Activated CD4-positive, CD25-positive, alpha-beta regulatory T cell treated with anti-CD3 and anti-CD28 coated beads, Interleukin-2, amount 50 U/mL, for 16 hours (primary cell): ENCODE results near the gene SCIN.
"Not testable (repeated sequence)": the region's sequence is repeated elsewhere in the genome, so short reads cannot be mapped to it uniquely, and the experiment has no call there.

Experiments used
- DNase-seq: peaks from one replicate; pipeline ENCODE4 v3.0.0-alpha.2; 2020; ENCODE audit warnings: low read depth, low spot score

SCIN gene

DNA sequence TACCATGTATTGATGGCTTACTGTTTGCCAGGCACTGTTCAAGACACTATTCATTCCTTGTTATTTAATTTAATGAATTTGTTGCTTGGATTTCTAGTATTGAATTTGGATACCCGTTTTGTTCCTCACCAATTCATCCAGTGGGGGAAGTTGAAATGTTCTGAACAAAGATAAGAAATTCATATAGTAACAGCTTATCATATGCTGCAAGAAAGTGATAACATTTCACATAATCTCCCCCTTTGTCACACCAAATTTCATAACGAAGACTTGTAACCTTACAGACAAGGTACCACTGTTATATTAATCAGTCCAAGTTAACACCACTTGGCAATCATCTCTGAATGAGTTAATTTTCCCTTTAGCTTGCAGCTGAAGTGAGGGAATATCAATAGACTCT, 42.1 kb downstream of the SCIN start:
- DNase-seq: no peak

DNA sequence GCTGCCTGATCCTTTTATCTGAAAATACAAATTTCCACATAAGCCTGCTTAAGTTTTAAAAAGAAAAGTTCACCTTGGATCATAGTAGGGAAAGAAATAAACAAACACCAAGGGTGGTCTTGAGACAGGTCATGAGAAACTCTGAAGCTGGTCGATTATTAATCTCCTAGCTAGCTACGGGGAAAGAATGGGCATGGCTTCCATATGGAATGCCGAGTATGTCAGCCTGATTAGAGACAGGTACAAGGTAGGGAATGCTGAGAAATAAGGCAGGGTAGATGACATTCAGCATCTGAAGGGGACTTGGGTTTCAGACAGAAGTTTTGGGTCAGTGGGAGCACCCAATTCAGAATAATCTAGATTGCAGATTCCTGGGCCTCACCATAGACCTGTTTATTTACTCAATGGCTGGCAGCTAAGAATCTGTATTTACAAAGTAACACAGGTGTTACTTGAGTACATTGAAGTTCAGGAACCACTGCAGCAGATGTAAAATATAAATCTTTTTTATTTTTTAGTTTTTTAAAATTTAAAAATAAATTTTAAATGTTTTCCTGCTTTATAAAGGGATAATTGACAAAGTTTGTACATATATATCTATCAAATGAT, 49.0 kb downstream of the SCIN start:
- DNase-seq: no peak

DNA sequence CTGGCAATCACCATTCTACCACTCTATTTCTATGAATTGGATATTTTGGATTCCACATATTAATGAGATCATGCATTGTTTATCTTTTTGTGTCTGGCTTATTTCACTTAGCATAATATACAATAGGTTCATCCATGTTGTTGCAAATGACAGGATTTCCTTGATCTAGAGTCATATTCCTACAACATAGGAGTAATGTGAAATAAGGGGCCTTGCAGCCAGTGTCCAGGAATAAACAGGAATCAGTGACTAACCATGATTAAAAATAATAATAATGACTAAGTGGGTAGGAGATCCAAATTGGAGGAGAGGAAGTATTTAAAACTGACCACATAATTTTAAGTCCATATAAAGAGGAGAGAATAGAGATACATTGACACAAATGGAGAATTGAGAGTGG, 49.9 kb downstream of the SCIN start:
- no peak for DNase-seq

DNA sequence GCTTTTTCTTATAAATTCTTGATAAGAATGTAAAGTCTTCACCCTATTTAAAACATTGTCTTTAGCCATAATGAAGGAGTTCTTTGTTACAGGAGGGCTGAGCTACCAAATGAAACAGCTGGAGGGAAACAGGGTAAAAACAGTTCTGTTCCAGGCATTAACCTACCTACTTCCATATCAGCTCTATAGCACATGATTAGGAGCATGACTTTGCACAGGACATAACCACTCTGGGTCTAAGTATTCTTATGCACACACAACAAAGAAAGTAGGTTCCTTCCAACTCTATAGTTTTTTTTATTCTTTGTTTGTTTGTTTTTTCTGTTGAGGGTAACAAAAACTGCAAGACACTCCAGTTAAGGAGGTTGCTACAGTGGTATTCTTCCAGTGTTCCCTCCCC, 52.7 kb downstream of the SCIN start:
- no peak for DNase-seq

DNA sequence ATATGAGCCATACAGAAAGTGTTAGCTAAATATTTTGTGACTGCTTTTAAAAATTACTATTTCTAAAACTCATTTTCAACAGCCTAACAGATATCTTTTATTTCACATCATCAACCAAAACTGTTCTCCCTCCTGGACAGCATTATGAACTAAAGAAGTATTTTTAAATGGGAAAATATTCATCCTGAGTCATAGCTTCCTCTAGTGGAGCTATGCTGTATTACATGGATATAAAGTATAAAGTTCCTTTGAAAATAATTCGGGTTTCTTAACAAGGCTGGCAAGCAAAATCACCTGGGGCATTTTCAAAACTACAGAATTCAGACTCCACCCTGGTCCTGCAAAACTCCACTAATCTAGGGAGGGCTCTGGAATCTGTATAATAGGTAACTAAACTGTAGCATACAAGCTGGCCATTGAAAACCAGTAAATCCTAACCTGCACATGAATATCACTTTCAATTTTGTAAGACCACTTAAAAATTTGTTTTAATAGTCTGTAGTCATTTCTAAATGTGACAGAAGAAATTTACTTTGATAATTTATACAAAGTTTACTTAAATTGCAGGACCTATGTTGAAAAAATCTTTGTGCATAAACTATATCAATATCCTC, 53.5 kb downstream of the SCIN start:
- no peak for DNase-seq

DNA sequence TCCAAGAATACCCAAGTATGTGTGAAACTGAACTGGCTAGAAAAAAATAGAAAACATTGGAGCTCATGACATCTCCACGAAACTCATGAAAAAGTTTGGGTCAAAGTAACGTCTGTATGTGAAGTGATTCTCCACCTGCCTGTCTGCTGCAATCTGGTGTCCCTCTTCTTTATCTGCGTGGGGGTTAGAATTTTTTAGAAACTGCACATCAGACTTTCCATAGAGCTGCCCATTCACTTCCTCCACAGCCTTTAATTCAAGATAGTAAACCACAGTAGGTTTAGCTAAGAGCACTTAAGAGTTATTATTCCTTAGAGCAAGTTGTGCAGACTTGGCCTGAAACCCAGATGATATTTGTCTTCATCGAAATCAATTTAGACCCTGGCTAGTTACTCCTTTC, 55.3 kb downstream of the SCIN start:
- DNase-seq: no peak

DNA sequence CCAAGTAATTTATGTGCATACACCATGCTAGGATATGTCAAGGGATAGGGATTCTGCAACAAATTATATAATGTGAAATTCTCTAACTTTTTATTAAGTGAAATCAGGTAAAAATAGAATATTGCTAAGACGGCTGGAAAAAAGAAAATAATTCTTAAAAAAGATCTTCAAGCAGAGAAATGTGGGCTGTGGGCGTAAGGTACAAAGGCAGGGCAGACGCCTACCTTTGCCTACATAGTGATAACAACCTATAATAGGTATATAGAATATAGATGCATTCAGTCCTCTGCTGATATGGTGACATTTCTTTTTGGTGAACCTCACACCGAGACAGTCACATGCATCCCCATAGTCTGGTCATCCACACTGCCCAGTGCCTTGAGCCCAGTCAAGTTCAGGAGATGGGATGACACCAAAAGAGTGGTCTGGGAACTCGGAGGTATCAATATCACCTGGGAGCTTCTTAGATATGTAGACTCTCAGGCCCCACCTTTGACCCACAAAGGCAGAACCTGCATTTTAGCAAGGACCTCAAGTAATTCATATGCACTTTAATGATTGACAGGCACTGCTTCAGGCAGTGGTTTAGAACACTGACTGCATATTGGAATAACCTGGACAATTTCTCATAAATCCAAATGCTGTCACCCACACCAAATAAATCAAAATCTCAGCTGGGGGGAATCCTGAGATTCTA, 59.4 kb downstream of the SCIN start:
- no peak for DNase-seq

DNA sequence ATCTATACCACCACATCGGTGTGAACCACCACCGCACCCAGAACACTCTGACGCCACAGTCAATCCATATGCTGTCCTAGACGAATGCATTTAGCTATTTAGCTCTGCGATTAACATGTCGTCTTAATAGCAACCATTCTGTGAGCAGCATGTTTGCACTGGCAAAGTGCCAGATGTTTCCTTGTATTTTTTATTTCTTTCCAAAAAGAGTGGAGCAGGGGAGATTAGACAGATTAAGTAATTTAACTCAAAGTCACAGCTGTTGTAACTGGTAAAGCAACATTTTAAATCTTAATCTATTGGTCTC, 59.9 kb downstream of the SCIN start:
- no peak for DNase-seq

DNA sequence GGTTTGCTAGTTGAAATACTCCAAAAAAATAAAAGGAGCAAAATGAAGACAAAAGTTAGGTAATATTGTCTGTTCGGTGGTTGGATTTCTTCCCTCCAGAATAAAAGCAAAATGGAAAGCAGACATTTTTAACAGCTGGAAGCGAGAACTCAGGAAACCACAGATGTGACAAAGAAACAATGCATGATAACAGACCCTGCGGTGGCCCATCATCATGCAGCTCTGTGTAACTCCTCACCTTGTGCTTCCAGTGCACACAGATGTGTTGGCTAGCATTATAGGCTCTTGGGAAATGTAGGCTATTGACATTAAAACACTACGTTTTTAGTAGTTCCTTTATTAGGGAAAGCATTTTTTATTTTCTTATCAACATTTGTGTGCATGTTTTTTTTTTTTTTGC, 63.1 kb downstream of the SCIN start:
- no peak for DNase-seq

DNA sequence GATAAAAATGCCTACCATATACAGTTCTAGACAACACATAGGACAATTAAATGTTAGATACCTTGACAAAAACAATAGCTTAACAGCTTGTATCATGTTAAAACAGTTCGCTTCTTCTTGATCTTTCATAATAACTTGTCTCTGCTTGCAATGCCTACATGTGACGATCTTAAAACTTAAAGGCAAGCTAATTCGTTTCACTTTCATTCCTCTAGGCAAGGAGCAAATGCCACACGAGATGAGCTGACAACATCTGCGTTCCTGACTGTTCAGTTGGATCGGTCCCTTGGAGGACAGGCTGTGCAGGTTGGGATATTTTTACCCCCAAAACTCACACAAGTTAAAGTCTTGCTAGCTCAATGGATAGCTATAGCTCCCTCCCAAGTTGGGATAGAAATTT, 65.3 kb downstream of the SCIN start:
- no peak for DNase-seq

DNA sequence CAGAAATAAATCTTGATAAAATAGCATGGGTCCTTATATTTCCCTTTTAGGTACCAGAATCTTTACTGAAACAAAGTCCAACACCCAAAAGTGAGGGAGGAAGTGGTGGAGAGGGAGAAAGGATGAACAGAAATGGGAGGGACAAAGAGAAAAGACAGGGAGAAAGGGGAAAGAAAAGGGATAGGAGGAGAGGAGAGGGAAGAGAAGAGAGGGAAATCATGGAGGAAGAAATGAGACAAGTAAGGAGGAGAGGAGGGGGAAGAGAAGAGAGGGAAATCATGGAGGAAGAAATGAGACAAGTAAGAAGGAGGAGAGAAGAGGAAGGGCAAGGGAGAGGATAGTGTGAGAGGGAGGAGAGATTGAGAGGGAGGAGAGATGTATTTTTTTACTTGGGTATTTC, 66.8 kb downstream of the SCIN start:
- DNase-seq: no peak

DNA sequence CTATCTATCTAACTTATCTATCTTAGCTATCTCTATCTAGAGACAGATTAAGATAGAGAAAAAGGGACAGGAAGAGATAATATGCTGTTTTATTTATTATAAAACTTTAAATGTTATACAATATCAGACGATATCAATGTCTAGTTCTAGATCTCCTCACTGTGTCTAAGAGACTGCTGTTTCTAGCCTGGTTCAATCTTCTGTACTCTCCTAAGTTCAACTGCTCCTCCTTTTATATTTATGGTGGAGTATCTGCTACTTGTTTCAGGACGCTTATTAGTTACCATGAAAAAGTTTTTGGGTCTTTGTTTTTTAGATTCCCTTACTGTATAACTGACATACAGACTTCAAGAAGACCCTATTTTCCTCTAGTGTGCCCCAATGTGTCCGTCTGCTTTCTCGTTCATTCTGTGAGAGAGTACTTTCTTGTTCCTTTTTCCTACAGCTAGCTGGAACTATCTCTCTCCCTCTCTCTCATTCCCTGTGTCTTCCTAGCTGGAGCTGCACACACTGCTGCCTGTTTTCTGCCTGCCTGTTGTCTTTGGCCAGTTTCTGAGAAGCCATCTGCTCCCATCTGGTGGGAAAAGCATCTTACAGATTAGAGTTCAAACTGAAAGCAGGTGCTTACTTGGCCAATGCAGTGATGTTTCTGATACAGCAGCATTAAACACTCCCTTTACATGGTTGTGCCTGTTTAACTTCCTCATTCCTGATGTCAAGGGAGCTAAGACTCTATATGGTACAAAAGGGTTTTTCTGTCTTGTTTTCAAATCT, 67.5 kb downstream of the SCIN start:
- DNase-seq: no peak

DNA sequence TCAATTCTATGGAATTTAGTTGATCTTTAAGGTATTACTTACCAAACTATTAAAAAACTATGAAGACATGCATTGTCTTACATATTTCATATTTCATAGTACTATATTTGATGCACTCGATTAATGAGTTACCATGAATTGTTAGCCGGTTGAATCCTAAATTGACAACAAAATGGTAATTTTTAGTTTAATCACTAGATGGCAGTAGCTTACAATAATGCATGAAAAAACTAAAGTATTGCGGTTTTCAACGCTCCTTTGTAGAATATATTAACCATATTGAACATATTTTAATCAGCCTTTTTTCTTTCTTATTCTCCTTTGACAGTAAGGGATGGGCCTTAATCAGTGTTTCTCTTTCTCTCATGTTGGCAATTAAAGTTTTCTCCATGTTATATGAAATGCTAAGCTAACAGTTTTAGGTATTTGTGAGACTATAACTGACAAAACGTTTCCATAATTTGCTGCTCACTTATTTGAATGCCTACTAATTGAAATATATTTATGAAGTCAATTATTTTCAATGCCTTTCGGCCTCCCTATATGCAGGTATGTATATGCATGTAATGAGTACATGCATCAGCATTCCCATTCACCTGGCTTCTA, 68.4 kb downstream of the SCIN start:
- no peak for DNase-seq

DNA sequence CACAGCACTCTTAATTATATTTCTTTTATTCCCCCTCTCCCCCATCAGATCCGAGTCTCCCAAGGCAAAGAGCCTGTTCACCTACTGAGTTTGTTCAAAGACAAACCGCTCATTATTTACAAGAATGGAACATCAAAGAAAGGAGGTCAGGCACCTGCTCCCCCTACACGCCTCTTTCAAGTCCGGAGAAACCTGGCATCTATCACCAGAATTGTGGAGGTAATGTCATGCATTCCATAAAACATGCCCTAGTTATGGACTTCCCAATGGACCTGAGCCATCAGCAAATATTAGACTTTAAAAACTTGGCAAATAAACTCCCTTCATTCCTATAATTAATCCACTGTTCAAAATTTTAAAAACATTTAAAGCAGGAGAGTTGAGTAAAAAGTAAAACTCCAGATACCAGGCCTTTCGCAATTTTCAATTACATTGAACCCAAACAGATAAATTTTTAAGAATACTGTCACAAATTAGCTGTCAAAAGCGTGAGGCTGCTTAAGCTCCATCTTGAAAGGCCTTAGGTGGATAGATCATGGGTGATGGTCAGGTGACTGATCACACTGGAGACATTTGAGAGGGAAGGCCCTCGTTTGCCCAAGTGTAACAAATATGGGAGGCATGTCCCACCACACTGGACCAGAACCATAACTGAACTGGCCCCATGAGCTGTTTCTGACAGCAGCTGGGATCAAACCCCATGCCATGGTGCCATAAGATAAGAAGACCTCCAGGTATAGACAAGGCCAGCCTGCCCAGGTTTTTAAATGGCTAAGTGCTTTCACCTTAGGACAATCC, 70.0 kb downstream of the SCIN start:
- DNase-seq: no peak

DNA sequence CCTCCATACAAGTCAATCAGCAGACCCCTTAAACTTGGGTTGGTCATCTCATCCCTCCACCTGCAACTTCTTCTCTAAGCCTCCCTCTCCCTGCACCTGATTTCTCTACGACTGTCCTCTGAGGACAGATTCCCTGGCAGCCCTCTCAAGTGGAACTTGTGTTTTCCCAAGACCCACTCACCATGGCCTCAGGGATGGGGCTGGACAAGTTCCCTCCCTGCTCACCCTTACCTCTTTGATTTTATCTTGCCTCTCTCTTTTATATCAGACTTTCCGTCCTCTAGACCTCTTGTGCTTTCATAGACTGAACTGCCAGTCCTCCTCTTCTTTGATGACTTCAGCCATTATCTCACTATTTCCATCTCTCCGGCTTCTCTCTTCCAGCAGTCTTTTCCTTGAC, 70.7 kb downstream of the SCIN start:
- DNase-seq: no peak

DNA sequence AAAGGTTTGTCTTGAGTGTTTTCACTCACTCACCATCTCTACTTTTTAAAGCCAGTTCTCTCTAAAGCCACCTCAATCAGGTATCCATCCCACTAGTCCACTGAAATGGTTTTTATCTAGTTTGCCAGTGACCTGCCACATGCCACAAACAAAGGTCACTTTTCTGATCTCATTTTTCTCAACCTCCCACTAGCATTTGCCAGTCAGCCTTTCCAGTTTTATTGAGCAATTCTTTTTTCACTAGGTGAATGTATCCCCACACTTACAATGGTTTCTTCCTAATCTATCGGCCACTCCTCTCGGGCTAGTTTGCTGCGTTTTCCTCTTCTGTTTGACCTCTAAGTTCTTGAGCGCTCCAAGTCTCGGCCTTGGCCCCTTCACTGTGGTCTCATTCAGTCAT, 72.0 kb downstream of the SCIN start:
- no peak for DNase-seq

DNA sequence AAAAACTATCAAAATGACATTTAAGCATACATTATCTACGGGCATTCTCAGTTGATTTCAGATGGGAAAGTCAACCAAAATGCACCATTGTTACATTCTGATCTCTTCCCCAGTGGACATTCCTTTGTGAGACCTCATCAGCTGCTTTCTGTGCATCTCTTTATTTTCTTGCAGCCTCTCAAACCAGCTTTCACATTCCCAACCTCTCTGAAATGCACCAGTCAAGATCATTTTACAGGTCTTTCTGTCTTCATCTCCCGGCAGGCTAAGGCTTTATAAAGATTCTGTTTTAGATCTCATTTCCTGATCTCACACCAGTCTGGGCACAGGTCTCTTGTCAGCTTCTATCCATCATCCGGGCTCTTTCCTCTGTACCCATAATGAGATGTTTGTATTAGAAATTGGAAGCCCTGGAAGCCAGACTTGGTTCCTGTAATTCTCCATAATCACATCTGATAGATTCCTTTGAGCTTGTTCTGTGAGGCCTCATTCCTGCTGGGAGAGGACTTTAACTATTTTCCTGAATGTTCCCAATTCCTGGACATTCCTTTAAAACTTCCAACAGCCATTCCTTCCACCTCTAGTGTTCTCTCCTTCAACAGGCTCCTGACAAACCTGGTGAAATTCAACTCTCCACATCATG, 72.6 kb downstream of the SCIN start:
- no peak for DNase-seq

DNA sequence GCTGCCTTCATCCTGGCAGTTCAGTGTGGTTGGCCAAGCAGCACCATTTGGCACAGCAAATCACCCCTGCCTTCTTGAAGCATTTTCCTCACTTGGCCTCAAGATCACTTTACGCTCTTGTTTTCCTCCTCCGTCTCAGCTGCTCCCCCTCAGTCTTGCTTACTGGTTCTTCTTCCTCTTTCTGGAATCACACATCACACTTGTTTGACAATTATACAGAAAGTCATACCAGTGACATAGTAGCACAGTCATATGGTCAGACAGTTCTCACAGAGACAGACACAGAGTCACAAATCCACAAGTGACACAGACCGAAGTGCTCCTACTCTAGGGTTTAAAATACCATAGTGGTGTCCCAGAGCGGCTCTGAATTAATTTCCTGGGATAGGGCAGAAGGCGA, 73.1 kb downstream of the SCIN start:
- no peak for DNase-seq

DNA sequence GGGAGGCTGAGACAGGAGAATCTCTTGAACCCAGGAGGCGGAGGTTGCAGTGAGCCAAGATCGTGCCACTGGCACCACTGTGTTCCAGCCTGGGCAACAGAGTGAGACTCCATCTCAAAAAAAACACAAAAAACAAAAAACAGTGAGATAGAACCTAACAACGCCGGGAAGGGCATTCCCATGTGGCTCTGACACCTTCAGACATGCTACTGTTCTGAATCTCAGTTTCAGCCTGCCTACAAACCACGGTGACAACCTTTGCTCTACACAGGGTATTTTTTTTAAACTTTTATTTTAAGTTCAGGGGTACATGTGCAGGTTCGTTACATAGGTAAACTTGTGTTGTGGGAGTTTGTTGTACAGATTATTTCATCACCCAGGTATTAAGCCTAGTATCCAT, 74.7 kb downstream of the SCIN start:
- DNase-seq: not testable (repeated sequence)

DNA sequence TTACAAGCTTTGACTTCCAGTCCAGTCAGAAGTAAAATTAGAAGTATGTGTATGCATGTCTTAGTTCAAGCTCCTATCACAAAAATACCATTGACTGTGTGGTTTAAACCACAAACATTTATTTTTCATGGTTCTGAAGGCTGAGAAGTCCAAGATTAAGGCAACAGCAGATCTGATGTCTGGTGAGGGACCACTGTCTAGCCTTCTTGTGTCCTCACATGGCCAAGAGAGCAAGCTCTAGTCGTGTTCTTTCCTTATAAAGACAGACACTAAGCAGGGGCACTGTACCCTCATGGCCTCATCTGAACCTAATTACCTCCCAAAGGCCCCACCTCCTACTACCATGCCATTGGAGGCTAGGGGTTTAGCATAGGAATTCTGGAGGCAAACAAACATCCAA, 75.6 kb downstream of the SCIN start:
- no peak for DNase-seq
